WTC11 (cell line): ENCODE results near the gene JAKMIP1.

ENCODE experiments used
- AFF4 ChIP-seq: sonication (generic); formaldehyde crosslinking; IDR thresholded peaks from 2 replicates; pipeline ENCODE4 v1.8.1; 2023; ENCODE audit warnings: mild to moderate bottlenecking, missing genetic modification reagents, borderline replicate concordance
- GABPB1 ChIP-seq: sonication (generic); formaldehyde crosslinking; IDR thresholded peaks from 2 replicates; pipeline ENCODE4 v1.8.1; 2023; ENCODE audit warnings: mild to moderate bottlenecking, missing genetic modification reagents
- MXD4 ChIP-seq: fragments of 250-450 bp; sonication (Bioruptor Pico); IDR thresholded peaks from 2 replicates; pipeline ENCODE4 v1.8.0; 2021; ENCODE audit warnings: mild to moderate bottlenecking, moderate library complexity, borderline replicate concordance
- NR2C2 ChIP-seq: sonication (generic); formaldehyde crosslinking; IDR thresholded peaks from 2 replicates; pipeline ENCODE4 v1.8.0; 2022; ENCODE audit warnings: mild to moderate bottlenecking, missing genetic modification reagents
- RORB ChIP-seq: fragments of 250-450 bp; sonication (Bioruptor Pico); IDR thresholded peaks from 2 replicates; pipeline ENCODE4 v1.9.0; 2021; ENCODE audit warnings: mild to moderate bottlenecking
- SP1 ChIP-seq: sonication (generic); formaldehyde crosslinking; conservative IDR thresholded peaks from 2 replicates; pipeline ENCODE4 v1.8.1; 2022; ENCODE audit warnings: missing genetic modification reagents
- ZNF232 ChIP-seq: sonication (generic); formaldehyde crosslinking; IDR thresholded peaks from 2 replicates; pipeline ENCODE4 v1.8.0; 2022; ENCODE audit warnings: mild to moderate bottlenecking, missing genetic modification reagents
- TF ChIP-seq, protein P1 (sequence below): sonication (generic); formaldehyde crosslinking; conservative IDR thresholded peaks from 2 replicates; pipeline ENCODE4 v1.8.1; 2022; ENCODE audit warnings: mild to moderate bottlenecking, missing genetic modification reagents
- TF ChIP-seq, protein P2 (sequence below): sonication (generic); formaldehyde crosslinking; IDR thresholded peaks from 2 replicates; pipeline ENCODE4 v1.8.1; 2022; ENCODE audit warnings: missing genetic modification reagents, borderline replicate concordance
- TF ChIP-seq, protein P3 (sequence below): fragments of 200-600 bp; IDR thresholded peaks from 2 replicates; pipeline ENCODE4 v1.8.0; 2022; ENCODE audit warnings: antibody characterized with exemption

GRCh38 chr4:6137747-6138135, 62.6 kb downstream of the JAKMIP1 start:
- TF ChIP-seq, protein P1, sequence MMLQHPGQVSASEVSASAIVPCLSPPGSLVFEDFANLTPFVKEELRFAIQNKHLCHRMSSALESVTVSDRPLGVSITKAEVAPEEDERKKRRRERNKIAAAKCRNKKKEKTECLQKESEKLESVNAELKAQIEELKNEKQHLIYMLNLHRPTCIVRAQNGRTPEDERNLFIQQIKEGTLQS (CRISPR knock-in tag), result no peak
- TF ChIP-seq, protein P2, sequence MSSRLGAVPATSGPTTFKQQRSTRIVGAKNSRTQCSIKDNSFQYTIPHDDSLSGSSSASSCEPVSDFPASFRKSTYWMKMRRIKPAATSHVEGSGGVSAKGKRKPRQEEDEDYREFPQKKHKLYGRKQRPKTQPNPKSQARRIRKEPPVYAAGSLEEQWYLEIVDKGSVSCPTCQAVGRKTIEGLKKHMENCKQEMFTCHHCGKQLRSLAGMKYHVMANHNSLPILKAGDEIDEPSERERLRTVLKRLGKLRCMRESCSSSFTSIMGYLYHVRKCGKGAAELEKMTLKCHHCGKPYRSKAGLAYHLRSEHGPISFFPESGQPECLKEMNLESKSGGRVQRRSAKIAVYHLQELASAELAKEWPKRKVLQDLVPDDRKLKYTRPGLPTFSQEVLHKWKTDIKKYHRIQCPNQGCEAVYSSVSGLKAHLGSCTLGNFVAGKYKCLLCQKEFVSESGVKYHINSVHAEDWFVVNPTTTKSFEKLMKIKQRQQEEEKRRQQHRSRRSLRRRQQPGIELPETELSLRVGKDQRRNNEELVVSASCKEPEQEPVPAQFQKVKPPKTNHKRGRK (CRISPR knock-in tag), result no peak
- TF ChIP-seq, protein P3, sequence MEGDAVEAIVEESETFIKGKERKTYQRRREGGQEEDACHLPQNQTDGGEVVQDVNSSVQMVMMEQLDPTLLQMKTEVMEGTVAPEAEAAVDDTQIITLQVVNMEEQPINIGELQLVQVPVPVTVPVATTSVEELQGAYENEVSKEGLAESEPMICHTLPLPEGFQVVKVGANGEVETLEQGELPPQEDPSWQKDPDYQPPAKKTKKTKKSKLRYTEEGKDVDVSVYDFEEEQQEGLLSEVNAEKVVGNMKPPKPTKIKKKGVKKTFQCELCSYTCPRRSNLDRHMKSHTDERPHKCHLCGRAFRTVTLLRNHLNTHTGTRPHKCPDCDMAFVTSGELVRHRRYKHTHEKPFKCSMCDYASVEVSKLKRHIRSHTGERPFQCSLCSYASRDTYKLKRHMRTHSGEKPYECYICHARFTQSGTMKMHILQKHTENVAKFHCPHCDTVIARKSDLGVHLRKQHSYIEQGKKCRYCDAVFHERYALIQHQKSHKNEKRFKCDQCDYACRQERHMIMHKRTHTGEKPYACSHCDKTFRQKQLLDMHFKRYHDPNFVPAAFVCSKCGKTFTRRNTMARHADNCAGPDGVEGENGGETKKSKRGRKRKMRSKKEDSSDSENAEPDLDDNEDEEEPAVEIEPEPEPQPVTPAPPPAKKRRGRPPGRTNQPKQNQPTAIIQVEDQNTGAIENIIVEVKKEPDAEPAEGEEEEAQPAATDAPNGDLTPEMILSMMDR, result no peak
- TF ChIP-seq NR2C2 (CRISPR knock-in tag) (no peak), SP1 (CRISPR knock-in tag) (no peak), RORB (CRISPR knock-in tag) (no peak), AFF4 (CRISPR knock-in tag) (no peak), GABPB1 (CRISPR knock-in tag) (no peak), MXD4 (no peak), ZNF232 (no peak)
